Measurements from ENCODE around the gene RPLP1. TPM values are rescaled to one million over a fixed set of nuclear protein-coding genes. Genes with fewer than 3 reads are reported as not detected.

Gene RPLP1
- total RNA-seq, 1 donor from 2014 or later, result 3,035 TPM

DNA sequence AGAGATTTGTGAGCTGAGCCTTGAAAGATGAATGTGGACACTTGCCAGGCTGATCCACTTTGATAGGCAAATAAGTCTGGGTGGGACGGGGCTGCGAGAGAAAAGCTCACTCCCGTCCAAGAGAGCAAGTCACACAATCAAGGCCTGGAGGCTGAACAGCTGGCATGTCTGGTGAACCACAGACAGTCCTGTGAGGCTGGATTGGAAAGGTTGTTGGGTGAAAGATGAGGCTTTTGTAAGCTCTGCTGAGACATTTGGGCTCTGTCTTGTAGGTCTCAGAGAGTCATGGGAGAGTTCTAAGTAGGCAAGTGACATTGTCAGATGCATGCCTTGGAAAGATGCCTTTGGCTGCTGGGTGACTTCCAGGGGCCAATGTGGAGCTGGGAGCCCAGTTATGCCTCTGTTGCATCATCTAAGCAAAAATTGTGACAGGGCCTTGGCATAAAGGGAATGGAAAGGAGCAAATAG is 38.5 kb downstream of the RPLP1 start:
- H3K27ac Mint-ChIP-seq, result no peak overlapping the region
- H3K4me1 Mint-ChIP-seq, result no peaks in the 10 kb centered on the region
- intact Hi-C loops (cut with micrococcal nuclease), result no loop called here
- peaks cover 5% of the 10 kb centered on the region for H3K9me3 Mint-ChIP-seq
- no peak for TF ChIP-seq CTCF (IDR thresholded peaks at IDR 0.05)
- DNase-seq, result no peak
- H3K27me3 Mint-ChIP-seq, result peaks cover 6% of the 10 kb centered on the region
- H3K36me3 Mint-ChIP-seq (ENCODE audit: low read depth), result no peaks in the 10 kb centered on the region
- CTCF ChIA-PET, result no interaction called here
- POLR2A ChIA-PET, result no interaction called here
- H3K4me3 Mint-ChIP-seq, result no peak overlapping the region
- no peak for ATAC-seq (ENCODE audit: low read depth)

DNA sequence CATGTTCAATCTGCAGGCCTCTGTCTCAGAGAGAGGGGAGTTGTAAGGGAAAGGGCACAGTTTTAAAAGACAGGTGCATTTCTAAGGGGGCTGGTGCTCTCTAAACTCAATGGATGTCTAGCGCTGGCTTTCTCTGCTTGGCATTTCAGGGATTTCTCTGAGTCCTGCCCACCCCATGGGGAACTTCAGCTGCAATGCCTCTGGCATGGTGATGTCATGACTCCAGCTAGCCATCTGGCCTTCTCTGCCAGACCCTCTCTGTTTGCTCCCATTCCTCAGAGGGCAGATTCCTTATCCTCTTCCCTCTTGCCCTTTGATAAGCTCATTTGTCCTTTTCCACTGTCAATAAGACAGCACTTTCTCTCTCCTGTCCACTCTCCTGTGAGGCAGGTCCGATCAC is 40.8 kb downstream of the RPLP1 start:
- CTCF ChIA-PET, result no interaction called here
- intact Hi-C loops (cut with micrococcal nuclease), result no loop called here
- no peak overlapping the region for H3K27ac Mint-ChIP-seq

DNA sequence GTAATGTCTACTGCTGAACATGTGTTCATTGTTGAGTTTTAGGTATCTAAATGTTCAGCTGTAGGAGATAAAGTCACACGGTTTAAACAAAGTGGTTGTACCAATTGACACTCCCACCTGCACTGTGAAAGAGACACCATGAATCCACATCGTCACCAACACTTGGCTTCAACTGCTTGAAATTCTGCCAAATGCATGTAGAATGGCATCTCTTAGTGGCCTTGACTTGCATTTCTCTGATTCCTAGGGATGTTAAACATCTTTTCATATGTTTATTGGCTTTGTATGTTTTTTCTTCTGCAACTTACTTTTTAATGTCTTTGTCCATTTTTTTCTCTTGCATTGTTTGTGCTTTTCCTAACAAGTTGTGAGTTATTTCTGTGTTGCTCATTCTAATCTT is 43.4 kb downstream of the RPLP1 start:
- no peaks in the 10 kb centered on the region for H3K4me1 Mint-ChIP-seq
- TF ChIP-seq CTCF (IDR thresholded peaks at IDR 0.05), result no peak
- intact Hi-C loops (cut with micrococcal nuclease), result no loop called here
- CTCF ChIA-PET, result no interaction called here
- no peaks in the 10 kb centered on the region for H3K36me3 Mint-ChIP-seq (ENCODE audit: low read depth)
- POLR2A ChIA-PET, result no interaction called here
- peaks cover 12% of the 10 kb centered on the region for H3K27me3 Mint-ChIP-seq
- peaks cover 5% of the 10 kb centered on the region for H3K9me3 Mint-ChIP-seq
- ATAC-seq (ENCODE audit: low read depth) (no peak), DNase-seq (no peak)
- H3K4me3 Mint-ChIP-seq, result no peak overlapping the region
- no peak overlapping the region for H3K27ac Mint-ChIP-seq

More for the DNA sequence above, 40.8 kb downstream of the RPLP1 start:
- H3K4me1 Mint-ChIP-seq, result no peaks in the 10 kb centered on the region
- H3K36me3 Mint-ChIP-seq (ENCODE audit: low read depth), result no peaks in the 10 kb centered on the region
- peaks cover 6% of the 10 kb centered on the region for H3K27me3 Mint-ChIP-seq
- no peak for TF ChIP-seq CTCF (IDR thresholded peaks at IDR 0.05)
- H3K9me3 Mint-ChIP-seq, result peaks cover 5% of the 10 kb centered on the region
- DNase-seq (no peak), ATAC-seq (ENCODE audit: low read depth) (no peak)
- H3K4me3 Mint-ChIP-seq, result no peak overlapping the region
- POLR2A ChIA-PET, result no interaction called here

DNA sequence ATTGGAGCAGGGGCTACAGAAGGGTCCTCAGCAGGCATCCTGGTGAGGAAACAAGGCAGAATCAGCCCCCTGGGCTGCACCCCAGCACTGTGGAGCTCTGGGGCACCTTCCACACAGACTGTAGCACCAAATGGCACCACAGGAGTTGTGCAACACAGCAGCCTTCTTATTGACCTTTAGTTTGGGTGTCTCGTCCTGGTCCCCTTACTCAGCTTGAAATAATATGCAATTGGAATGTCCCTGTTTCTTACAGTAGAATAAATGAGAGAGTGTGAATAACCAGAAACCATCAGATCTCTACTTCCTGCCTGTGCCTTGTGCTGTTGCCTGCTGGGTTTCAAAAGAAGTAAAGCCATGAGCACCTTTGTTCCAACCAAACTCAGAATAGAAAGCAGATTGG is 44.5 kb downstream of the RPLP1 start:
- ChIA-PET POLR2A (no interaction called here), CTCF (no interaction called here)
- no peaks in the 10 kb centered on the region for H3K36me3 Mint-ChIP-seq (ENCODE audit: low read depth)
- no peak for DNase-seq
- intact Hi-C loops (cut with micrococcal nuclease), result no loop called here
- no peak overlapping the region for H3K27ac Mint-ChIP-seq
- no peak overlapping the region for H3K4me3 Mint-ChIP-seq
- H3K9me3 Mint-ChIP-seq, result no peaks in the 10 kb centered on the region
- ATAC-seq (ENCODE audit: low read depth), result no peak
- H3K27me3 Mint-ChIP-seq, result peaks cover 8% of the 10 kb centered on the region
- no peaks in the 10 kb centered on the region for H3K4me1 Mint-ChIP-seq
- no peak for TF ChIP-seq CTCF (IDR thresholded peaks at IDR 0.05)

- no peaks in the 10 kb centered on the region for H3K36me3 Mint-ChIP-seq (ENCODE audit: low read depth)
- DNase-seq, result no peak
- peaks cover 8% of the 10 kb centered on the region for H3K27me3 Mint-ChIP-seq
- H3K4me1 Mint-ChIP-seq, result no peaks in the 10 kb centered on the region
- H3K4me3 Mint-ChIP-seq, result no peak overlapping the region
- intact Hi-C loops (cut with micrococcal nuclease), result no loop called here
- ChIA-PET CTCF (no interaction called here), POLR2A (no interaction called here)
- H3K27ac Mint-ChIP-seq, result no peak overlapping the region
- no peak for TF ChIP-seq CTCF (IDR thresholded peaks at IDR 0.05)
- H3K9me3 Mint-ChIP-seq, result no peaks in the 10 kb centered on the region
- no peak for ATAC-seq (ENCODE audit: low read depth)
These were observed 45.0 kb downstream of the RPLP1 start for GRCh38 chr15:69497667-69498066.
